Iris pigment epithelial cell (primary cell): ENCODE measurements around the gene ZFYVE27.

Experiments
- DNase-seq: peaks from one replicate; pipeline ENCODE4 v3.0.0-alpha.2; 2011; ENCODE audit warnings: low read depth

The ZFYVE27 gene

GRCh38 chr10:97770255-97770654 is 33.3 kb downstream of the ZFYVE27 start:
- DNase-seq = no peak

DNA sequence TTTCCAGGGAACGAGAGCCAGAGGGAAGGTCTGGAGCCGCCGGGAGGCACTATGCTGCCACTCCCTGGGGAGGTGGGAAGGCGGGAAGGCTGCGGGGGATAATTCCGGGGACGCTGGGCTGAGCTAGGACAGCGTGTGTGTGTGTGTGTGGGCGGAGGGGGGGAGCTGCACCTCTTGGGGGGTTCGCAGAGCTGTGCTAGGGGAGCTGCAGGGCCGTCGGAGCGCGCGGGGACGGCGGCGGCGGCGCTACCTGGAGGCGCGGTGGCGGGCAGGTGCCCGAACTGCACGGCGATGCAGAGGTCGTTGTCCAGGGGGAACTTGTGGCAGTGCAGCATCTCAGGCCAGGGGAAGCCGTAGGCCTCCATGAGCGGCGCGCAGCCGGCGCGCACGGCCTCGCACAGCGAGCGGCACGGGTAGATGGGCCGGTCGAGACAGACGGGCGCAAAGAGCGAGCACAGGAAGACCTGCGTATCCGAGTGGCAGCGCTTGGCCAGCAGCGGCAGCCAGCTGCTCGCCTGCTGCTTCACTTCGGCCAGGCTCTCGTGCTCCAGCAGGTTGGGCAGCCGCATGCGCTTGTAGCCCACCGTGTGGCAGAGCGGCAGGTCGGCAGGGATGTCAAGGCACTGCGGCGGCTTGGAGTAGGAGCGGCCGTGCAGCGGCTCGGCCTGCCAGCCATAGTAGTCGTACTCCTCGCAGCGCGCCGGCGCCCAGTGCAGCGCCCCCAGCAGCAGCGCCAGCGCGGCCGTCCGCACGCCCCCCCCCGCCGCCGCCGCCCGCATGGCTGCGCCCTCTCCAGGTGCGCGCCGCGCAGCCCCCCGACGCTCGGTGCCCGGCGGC is 34.3 kb downstream of the ZFYVE27 start:
- peak; percentile 52 for DNase-seq

DNA sequence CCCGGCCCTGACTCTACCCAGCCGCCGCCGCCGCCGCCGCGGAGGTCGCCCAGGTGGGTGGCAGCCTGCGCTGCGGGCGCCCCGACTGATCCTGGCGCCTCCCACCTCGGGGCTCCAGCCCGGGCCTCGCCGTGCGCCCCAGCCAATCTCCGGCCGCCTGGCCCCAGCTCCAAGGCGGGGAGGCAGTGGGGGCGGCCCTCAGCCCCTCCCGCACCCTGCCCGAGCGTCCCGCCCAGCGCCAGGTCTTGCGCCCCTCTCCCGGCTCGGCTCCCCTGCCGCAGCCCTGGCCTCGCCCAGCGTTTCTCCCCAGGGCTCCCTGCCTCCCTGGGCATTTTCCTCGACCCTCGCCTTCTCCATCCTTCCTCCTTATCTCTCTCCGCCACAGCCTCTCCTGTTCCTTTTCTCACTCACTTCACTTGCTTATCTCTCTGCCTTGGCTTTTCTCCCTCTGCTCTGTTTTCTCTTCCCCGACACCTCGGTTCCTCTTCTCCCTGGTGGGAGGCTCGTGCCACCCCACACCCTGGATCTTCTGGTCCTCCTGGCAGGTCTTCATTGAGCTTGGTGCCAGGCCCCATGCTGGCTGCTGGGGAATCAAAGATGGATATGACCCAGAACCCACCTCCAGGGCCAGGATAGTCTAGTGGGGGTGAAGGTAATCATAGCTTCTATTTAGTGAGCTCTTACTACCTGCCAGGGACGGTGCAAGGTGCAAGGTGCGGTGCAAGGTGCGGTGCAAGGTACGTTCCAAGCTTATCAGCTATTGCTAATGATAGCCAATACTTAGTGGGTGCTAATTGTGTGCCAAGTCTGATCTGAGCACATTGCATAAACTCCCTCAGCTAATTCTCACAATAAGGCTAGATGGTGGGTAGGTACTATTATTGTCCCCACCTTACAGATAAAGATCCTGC is 35.2 kb downstream of the ZFYVE27 start, which contains the start of gene SFRP5:
Gene SFRP5 (minus strand): TSS at position 87 of the 911 bp plus-strand sequence. CDS start 166 bp downstream, outside the sequence.
- no peak for DNase-seq

- no peak for DNase-seq
These were observed 36.2 kb downstream of the ZFYVE27 start for GRCh38 chr10:97773096-97773495.

DNA sequence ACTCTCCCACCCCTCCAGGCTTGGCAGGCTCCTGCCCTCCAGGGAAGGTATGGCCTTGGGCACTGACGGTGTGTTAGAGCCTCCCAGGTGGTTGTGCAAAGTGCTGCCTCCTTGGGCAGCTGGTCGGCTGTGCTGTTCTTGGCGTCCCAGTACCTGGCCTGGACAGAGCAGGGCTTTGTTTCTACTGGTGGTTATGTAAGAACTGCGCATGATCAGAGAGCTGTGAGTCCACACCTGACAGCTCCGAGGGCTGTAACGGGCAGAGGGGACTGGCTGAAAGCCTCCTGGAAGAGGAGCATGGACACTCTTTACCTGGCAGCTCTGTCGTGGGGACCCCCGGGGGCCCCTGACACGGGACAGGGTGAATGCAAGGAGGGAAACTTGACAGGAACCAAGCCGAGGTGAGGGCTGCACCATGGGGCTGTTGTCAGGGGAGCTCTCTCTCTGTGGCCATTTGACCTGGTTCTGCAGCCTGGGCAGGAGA is 37.9 kb downstream of the ZFYVE27 start:
- no peak for DNase-seq

DNA sequence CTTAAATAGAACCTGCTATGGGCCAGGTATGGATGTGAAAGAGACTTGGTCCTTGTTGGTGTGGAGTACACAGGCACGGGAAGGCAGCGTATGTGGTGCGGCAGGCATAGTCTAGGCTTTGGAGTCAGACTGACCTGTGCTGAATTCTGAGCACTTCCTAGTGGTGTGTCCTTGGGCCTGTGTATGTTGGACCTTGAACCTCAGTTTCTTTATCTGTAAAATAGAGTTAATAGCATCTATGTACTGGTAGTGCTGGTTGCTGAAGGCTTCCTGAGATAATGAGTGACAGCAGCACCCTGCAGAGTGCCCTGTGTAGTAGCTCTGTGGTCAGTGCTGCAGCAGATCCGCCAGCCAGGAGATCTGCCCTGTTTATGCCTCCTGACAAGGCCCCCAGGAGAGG is 40.2 kb downstream of the ZFYVE27 start:
- no peak for DNase-seq

DNA sequence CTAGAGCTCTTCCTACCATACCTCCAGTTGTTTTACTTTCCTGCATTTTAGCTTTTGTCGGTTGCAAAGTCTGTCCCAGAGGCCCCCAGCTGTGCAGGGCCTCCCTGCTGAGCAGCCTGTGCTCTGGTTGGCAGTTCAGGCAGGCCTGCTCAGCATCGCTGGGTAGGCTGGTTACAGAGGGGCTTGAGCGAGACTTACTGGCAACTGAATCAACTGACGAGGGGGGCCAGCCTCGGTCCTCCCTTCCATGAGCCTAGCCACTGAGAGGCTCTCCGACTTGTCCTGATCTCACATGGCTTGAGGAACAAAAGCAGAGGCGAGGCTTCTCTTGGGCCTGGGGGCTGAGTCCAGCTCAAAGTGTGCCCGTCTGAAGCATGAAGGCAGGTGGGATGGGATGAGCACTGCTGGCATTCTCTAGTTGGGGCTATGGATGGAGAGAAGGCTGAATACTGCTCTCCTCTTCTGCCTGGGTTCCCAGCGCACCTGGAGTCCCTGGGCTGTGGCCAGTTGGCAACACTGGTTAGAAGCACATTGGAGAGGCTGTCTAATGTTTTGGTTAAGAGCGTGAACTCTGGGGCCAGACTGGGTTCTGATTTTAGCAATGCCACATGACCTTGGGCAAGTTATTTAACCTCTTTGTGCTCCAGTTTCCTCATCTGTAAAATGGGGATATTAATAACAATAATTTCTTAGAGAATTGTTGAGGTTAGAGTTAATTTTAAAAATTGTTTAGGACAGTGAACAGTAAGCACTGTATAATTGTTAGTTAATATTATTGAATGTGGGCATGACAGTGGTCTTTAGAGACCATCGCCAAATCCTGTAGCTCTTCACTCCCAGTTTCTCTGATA is 41.7 kb downstream of the ZFYVE27 start:
- DNase-seq = no peak

- DNase-seq = no peak
These were observed 42.6 kb downstream of the ZFYVE27 start for GRCh38 chr10:97779492-97779891.

DNA sequence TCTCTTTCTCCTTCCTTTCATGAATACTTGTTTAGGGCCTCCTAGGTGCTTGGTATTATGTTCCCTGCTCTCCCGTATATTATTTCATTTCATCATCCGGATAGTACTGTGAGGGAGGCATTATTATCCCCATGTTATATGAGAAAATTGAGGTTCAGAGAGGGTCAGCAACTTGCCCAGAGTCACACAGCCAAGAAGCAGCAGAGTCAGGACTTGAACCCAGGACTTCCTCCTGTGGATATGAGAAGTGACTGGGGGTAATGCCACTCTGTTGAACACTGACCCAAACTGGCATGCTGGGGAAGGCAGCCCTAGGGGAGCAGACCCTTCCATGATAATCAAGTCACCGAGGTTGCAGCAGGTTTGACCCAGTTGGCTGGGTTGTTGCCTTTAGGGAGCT is 43.0 kb downstream of the ZFYVE27 start:
- DNase-seq = no peak

GRCh38 chr10:97780841-97781617 is 44.1 kb downstream of the ZFYVE27 start:
- no peak for DNase-seq

DNA sequence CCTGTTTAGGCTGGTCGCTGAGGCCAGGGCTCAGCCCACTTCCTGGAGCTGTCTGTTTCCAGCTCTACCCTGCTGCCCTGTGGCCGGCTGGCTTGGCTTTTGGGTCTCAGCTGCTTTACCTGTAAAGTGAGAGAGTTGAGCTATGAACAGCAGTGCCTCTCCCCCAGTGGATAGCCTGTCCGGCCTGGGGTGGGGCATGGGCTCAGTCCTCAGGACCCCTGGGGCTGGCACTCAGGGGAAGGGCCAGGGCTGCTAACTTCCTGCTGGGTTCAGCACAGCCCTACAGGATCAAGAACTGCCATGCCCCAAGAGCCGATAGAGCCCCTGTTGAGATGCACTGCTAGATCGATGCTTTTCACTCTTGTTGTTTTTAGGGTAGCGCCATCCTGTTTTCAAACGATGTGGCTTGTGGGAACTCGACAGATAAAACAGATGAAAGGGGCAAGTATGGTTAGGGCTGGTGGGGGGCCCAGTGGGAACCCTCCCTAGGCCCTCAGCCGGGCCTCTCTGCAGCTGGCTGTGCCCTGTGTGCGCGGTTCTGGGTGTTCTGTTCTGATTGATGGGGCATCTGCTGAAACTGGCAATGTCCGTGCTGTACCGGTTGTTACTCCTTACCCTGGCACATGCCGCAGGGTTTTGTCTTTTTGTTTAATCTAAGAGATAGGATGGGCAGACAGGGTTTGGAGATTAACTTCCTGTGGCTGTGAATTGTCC is 44.8 kb downstream of the ZFYVE27 start:
- no peak for DNase-seq

DNA sequence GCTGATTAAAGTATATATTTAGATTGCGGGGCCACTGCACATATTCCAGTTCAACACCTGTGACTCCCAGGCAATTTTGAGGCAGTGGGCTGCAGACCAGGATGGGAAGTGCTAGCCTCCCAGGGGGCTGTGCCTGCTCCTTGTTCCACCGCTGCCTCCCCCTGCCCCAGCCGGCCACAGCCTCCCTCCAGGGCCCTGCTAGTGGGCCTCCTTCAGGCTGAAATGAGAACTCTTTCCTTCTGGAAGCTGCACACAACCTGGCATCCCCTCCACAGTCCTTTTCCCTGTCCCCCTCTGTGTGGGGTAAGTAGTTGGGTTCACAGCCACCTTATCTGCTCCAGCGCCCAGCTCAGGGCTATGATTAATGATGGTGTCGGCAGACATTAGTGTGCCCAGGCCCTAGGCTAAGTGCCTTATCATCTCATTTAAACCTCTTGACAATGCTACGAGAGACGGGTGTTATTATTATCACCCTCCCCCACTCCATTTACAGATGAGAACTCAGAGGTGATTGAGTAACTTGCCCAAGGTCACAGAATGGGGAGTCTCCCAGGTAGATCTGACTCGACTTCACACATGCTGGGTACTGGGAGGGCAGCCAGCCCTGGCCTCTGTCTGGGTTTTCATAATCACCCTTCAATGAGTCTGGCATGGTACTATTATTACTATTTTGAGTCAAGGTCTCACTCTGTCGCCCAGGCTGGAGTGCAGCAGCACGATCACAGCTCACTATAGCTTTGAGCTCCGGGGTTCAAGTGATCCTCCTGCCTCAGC is 45.7 kb downstream of the ZFYVE27 start:
- no peak for DNase-seq

GRCh38 chr10:97784200-97784810 is 47.4 kb downstream of the ZFYVE27 start:
- DNase-seq = no peak

DNA sequence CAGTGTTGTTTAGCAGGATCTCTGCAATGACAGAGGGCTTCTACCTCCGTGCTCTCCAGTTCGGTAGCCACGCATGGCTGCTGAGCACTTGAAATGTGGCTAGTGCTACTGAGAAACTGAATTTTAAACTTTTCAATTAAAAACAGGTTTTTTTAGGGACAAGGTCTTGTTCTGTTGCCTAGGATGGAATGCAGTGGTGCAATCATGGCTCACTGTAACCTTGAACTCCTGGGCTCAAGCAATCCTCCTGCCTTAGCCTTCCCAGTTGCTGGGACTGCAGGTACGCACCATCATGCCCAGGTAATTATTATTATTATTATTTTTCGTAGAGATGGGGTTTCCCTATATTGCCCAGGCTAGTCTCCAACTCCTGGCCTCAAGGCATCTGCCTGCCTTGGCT is 48.3 kb downstream of the ZFYVE27 start:
- DNase-seq = no peak

DNA sequence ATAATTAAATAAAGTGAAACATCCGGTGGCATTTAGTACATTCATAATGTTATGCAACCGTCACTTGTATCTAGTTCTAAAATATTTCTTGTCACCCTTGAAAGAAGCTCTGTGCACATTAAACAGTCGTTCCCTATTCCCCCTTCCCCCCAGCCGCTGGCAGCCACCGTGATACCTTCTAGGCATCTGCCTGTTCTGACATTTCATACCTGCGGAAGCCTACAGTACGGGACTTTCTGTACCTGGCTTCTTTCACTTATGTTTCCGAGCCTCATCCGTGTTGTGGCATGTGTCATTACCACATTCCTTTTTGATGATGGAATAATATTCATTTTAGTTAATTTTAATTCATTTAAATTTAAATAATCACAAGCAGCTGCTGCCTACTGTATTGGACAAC is 48.8 kb downstream of the ZFYVE27 start:
- DNase-seq = no peak

DNA sequence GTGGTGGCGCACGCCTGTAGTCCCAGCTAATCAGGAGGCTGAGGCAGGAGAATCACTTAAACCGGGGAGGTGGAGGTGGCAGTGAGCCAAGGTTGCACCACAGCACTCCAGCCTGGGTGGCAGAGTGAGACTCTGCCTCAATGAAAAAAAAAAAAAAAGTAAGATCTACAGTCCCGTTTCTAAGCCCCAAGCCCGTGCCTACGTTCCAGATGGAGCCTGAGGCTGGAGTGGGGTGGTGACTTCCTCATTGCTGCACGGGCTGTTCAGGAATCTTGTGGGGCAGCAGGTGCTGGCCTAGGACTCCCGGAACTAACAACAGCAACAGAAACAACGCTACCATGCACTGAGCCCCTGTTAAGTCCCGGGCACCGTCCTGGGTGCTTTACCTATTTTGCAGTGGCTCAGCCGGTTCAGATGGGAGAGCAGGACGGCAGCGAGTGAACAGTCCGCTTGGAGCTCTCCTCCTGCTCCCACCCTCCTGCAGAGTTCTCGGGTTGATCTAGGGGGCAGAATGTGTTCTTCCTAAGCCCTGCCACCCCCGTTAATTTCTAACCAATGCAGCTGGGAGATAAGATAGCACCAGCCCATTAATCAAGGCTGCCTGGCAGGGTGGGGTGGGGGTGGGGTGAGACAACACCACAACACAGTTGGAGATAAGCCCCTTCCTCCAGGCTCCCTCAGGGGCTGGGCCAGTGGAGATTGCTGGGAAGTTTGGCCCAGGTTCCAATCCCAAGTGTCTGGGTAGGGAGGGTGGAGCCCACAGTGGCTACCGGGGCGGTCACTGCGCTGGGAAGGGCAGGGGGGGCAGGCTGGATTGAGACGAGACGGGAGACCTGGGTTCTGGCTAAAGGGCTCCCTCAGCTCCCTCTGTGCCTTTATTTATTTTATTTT is 51.9 kb downstream of the ZFYVE27 start:
- DNase-seq = no peak

- no peak for DNase-seq
These were observed 53.0 kb downstream of the ZFYVE27 start for GRCh38 chr10:97789770-97790397.
